ENCODE measurements around the gene MRLN.

DNA sequence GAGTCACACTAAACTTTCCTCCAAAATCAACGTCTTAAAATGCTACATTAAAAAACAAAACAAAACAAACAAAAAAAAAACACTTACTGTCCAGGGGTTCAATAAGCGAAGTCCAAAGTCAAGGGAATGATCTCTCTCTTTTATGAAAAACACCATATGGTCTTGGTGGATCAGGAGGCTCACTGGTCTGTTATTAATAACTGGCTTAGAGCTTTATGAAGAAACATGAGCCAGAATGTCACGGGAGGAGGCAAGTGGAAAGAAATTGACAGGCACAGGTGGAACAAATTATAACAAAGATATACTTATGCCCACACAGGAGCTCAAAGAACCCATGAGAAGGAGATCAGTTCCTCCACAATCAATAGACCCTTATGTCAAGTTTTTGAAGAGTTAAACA lies at the start of gene MRLN:
- TF ChIP-seq, protein P1, sequence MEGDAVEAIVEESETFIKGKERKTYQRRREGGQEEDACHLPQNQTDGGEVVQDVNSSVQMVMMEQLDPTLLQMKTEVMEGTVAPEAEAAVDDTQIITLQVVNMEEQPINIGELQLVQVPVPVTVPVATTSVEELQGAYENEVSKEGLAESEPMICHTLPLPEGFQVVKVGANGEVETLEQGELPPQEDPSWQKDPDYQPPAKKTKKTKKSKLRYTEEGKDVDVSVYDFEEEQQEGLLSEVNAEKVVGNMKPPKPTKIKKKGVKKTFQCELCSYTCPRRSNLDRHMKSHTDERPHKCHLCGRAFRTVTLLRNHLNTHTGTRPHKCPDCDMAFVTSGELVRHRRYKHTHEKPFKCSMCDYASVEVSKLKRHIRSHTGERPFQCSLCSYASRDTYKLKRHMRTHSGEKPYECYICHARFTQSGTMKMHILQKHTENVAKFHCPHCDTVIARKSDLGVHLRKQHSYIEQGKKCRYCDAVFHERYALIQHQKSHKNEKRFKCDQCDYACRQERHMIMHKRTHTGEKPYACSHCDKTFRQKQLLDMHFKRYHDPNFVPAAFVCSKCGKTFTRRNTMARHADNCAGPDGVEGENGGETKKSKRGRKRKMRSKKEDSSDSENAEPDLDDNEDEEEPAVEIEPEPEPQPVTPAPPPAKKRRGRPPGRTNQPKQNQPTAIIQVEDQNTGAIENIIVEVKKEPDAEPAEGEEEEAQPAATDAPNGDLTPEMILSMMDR (IDR thresholded peaks at IDR 0.05): no peak
- TF ChIP-seq POLR2A (IDR thresholded peaks at IDR 0.05) (no peak), POLR2AphosphoS5 (IDR thresholded peaks at IDR 0.05; ENCODE audit: insufficient read depth in 1 of 2, low read depth in 1 of 2) (no peak)
